Ramos (cell line): Measurements from ENCODE around the gene STRA6.

Experiments used
- in situ Hi-C: fragments of 300-500 bp; cut with MboI; formaldehyde crosslinking; loops from one replicate; pipeline ENCODE4 v1.14.3; 2022; ENCODE audit warnings: low sequenced_read_pairs; ENCODE audit not compliant: unreplicated experiment

The STRA6 gene

DNA sequence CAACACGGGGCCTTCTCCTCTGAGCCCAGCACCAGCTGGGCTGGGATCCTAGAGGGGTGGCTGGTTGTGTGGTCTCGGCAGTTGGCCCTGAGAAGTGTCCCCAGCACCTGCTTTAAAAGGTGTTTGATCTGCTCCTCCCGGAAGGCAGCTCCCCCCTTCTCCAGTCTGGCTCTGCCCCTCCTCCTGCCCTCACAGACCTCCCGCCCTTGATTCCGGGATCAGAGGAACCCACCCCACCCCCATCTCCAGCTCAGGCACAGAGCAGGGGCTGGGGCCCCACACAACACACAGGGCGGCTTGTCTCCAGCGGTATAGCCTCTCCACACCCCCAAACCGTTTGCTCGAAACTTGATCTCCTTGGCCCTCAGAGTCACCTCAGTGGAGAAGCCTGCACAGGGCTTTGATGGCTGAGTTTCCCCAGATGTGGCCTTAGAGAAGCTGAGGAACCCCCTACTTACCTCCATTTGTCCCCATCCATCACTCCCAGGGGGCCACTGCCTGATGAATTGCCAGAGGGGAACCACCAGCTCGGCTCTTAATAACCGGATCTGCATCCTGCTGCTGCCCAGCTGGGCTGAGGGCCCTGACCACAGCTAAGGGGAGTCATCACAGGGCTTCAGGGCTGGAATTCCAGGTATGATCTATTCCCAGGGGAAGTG is 6.4 kb upstream of the STRA6 start:
- in situ Hi-C loops, result no loop called here

DNA sequence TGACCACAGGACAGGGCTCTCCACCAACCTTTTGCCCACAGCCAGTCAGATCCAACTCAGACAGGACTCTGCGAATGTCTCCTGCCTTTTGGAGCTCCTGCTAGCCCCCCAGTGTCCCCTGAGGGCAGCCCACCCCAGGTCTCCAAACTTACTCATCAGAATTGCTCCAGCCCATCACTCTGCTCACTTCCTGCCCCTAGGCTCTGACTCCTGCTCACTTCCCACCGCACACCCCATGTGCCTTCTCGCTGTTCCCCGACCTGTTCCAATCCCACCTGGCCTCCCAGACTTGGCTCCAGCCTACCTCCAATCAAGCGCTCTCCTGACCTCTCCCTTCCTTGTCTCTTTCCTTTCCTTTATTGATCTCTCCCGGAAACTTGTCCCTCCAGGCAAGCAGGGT is 5.9 kb upstream of the STRA6 start:
- in situ Hi-C loops, result no loop called here

DNA sequence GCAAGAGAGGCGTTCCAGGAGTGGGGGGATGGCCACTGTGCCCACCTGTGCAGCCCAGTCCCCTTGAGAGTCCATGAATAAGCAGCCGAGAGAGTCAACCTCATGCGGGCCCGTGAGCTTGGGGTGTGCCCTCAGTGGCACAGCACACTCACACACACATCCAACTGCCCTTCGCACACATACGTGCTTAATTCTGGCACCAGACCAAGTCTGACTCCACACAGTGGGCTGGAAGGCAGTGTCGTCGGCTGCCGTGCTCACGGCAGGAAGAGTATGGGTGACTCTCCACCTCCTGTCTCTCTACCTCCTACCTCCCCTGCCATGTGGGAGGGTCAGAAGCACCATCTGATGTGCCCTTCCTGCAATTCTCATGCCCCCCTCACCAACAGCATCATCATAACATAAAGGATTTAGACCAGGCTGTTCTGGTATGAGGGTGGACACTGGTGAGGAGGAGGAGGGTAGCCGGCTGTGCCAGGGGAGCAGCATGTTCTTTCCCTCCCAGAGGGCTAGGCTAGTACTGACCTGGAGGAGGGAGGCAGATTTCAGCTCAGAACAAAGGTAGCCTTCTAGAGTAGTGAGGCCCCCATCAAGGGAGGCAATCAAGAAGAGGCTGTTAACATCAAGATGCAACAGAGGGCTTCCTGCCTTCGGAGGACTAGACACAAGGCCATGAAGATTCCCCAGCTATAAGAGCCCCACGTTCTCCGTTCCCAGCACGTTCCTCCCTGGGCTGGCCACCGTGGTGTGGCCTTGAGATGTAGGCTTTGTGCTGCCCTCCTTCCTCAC is 5.3 kb upstream of the STRA6 start:
- in situ Hi-C loops, result no loop called here

DNA sequence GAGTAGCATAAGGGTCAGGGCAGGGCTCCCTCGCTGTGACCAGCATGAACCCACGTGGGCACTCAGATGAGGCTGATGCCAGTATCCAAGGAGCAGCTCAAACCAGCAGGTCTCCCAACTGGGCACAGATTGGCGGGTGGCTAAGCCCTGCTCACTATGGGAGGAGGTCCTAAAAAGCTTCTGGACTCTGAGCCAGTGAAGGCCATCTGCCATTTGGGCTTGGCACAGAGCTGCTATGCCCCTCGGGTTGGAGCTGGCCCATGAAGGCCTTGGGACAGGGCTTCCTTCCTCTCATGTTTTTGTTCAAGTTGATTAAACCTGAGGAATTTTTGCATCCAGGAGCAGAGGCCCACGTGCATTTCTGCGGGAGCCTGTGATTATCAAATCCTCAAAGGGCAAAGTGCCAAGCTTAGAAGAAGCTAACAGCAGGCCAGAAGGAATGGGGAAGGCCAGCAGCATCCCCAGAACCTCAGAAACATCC is 4.3 kb upstream of the STRA6 start:
- in situ Hi-C loops, result no loop called here

DNA sequence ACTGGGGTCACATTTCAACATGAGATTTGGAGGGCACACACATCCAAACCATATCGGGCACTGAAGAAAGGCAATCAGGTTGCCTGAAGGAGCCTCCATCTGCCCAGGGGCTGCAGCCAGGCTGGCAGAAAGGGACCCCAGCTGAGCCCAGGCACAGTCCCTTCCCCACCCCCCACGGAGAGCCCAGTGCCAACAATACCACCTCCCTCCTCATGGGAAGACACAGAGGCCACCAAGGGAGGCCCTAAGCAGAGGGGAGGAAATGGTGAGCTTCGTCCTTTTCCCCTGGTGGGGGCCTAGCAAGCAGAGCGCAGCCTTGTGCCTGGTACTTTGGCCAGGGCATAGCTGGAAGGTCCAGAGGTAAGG is 3.0 kb upstream of the STRA6 start:
- in situ Hi-C loops, result no loop called here

DNA sequence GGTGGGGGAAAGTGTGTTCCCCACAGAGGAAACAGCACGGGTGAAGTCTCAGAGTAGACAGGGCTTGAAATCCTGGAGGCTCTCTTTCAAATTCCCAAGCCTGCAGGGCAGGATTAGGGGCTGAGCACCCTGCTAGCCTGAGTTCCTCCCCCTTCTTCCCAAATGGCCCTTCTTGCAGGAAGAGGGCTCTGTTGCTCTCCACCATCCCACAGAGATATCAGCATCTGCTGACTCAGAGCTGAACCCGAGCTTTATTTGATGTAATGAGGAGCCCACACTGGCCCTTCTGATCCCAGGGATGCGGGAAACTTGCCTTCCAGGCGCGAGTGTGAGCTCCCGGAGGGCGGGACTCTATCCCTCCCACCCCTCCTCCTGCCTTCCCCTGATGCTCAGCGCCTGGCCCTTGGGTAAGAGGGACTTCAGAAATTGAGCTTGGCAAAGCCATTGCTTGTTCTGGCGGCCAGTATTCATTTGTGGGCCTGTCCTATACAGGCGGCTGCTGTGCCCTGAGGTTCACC is 1.4 kb upstream of the STRA6 start:
- in situ Hi-C loops, result no loop called here

DNA sequence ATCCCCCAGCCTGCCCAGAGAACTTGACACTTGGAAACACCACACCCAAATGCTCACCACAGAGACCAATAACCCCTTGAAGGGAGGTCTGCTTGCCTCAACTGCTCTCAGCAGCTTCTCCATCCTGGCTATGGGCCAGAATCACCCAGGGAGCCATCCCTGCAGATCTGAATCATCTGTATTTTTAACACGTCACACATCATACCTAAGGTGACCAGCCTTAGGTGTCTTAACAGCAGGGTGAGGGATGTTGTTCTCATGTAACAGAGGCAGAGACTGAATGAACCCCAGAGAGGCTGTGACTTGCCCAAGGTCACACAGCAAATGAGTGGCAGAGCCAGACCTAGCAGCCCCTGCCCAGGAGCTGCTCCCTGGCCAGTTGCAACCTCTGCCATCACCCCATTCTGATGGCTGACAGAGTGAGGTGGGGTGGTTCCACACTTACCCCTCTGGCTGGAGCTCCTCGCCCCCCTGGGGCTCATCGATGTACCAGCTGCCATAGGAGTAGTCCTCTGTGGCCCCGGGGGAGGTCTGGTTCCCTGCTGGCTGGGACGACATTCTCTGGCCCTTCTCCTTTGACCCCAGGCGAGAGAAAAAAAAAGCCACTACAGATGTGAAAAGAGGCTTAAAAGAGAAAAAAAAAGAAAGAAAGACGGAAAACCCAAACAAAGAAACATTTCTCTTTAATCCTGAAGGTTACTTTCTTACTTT is 722 bp downstream of the STRA6 start:
- in situ Hi-C loops, result no loop called here

DNA sequence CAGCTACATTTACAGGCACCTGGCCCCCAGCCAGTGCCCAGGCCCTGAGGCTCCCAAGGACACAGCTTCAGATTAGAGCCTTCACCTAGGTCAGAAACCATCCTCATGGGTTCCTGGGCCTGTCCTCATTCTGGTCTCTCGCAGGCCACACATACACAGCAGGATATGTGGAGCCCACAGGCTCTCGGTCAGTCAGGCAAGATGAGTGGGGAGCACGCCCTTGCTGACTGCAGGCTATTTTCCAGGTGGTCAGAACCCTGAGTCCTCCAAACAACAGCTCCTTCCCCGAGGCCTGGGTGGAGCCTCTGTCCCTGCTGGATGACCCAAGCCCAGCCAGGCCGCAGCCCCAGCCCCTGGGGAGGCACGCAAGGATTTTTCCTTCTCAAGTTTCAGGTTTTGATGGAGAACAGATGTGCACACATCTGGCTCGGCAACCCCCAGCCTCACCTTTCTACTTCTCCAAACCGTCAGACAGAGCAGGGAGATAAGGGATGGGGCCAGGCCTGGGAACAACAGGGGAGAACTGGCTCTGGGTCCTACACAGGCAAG is 1.6 kb downstream of the STRA6 start:
- in situ Hi-C loops, result no loop called here

DNA sequence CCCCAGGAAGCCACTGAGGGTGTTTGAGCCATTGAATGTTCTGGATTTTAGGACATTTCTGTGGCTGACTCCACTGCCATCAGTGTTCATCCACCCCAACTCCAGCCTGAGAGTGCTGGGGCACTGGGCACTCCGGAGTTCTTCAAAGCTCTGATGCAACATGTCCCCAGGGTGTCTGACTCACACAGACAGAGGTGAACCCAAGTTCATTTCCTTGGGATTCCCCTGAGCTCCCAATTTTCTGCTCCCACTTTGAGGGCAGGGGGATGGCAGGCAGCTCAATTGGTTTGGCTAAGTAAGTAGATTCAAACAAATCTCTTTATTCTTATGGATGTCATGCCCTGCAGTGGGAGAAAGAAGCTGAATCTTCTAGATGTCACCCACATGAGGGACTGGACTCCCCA is 2.2 kb downstream of the STRA6 start:
- in situ Hi-C loops, result no loop called here

DNA sequence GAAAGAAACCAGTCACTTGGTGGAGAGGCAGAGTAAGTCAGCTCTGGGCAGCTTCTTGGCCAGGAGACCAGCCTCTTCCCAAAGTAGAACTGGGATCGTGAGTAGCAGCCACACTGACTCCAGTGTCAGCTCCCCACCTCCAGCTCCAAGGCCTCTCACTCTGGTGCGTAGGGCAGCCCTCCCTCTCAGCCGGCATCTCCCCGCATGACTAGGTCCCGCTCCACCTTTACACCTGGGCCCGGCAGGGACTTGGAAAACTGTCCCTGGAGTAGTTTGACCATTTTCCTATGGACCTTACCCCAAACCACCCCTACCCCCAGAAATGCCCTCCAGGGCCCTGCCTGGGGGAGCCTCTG is 3.3 kb downstream of the STRA6 start:
- in situ Hi-C loops, result no loop called here

DNA sequence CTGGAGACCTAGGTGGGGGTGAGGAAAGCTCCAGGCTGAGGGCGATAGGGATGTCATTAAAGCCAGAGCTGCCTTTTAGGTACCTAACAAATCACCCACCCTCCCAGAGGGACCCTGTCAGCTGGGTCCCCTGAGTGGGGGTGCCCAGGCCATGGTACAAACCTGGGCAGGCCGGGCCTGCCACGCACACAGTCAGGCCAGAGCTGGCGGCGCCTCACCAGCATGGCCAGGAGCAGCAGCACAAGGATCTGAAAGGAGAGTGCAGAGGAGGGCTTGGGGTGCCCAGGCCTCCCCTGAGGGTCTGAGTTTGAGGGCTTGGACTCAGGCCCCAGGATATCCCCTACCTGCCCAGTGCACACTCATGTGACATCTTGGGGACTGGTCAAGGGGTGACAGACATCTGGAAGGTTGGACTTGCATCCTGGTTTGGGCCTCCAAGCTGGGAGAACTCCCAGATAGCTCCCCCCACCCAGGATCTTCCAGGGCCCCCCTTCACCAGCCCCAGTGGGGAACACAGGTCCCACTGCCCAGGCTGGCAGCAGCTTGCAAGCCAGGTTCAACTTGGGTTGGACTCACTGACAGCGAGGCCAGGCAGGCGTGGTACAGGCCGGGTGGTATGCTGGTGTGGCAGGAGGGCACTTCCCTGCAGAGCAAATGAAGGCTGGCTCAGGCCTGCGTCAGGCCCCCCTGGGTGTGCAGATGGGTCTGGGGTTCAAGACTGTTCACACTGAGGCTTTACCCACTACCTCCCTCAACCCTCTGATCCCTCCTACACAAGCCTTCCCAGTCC is 5.2 kb downstream of the STRA6 start:
- in situ Hi-C loops, result no loop called here

DNA sequence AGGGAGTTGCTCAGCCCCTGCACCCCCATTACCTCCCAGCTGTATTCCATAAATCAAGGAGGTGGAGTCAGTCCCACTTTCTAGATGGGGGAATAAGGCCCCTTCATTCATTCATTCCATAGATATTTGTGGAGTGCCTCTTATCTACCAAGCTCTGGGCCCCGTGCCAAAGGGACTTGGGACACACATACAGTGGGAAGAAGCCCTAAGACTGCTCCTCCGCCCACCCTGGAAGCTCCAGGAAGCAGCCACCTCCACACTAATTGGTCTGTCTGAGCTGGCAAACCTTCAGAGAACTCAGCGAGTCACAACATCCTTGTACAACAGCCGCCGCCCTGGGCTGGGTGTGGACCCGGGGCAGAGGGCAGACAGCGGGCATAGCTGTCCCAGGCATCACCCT is 6.4 kb downstream of the STRA6 start:
- in situ Hi-C loops, result no loop called here

DNA sequence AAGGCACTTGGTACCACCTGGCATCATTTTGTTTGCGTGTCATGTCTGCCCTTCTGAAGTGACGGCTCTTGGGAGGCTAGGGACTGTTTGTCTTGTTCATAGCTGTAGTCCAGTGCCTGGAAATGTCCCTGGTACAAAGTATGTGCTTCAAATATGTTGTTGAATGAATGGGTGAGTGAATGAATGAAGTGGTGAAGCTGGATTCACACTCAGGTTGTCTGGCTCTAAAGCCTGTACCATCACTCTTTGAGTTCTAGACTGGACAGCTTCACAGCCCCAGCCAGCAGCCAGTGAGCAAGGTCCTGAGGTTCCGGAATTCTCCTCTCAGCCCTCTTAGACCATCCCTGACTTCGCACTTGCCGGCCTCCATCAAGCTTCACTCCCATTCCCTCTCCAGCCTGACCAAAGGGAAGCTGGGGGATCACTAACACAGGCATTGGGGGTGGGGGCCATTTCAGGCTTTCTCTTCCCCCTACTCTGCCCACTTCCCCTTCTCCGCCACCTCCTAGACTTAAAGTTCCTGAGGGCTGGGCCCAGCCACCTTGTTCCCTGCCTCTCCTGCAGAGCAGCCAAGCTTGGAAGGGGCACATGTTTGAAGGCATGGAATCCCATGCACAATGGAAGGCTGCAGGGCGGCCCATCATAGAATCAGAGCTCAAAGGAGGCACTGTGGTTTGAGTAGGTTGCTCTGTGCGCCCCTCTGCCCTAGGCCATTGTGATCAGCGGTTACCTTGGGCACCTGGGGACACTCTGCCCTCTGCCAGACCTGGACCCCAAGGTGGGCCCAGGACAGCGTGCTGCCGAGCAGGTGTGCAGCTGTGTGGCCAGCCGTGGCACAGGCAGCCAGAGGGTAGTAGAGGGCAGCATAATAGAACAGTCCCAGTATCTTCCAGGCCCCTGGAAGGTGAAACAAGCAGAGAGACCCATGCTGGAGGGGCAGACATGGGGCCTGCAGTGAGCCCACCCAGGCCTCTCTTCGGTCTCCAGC is 7.7 kb downstream of the STRA6 start:
- in situ Hi-C loops, result no loop called here

DNA sequence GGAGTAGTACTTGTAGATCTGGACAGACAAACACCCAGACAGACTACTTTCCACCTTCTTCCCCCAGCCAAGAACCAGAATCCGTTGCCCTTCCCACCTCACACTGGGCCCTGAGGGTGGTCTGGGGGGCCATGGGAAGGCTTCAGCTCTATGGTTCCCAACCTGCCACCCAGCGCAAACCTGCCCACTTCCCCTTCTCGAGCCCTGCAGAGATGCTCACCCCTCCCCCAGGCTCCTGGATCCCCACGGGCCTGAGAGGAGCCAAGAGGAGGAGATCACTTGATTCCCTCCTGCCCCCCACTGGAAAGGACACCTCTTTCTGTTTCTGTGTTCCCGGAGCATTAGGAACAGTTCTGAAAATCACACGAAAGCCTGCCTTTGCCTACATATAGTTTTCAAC is 8.7 kb downstream of the STRA6 start:
- in situ Hi-C loops, result no loop called here

DNA sequence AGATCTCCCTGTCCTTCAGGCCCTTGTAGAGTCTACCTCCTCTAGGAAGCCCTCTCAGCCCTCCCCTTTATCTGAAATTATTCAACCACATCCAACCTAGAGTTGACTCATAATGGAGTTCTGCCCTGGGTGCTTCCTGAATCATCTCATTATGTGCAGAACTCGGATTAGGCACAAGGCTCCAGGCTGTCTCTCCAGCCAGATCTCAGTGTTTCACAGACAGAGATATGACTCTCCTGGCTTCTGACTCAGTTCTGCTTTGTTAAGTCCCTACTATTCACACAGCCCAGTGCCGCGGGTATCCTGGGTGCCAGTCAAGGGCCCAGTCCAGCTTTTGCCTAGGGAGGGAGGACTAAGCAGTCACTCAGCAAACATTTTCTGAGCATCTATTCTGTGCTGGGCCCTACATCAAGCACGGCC is 9.3 kb downstream of the STRA6 start:
- in situ Hi-C loops, result no loop called here

DNA sequence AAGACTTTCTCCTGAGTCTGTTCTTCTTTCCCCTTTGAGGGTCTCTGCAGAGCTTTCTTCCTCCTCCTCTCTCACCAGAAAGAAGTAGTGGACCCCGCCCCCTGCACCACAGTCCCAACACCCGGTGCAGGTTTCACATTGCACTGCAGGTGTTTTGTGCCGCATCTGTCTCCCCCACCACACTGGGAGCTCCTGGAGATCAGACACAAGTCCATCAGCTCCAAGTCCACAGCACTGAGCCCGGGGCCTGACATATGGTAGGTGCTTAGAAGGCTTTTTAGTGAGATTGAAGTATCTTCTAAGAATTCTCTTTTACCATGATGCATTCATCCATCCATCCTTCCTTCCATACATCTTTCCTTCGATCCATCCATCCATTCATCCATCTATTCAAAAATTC is 9.8 kb downstream of the STRA6 start:
- in situ Hi-C loops, result no loop called here

DNA sequence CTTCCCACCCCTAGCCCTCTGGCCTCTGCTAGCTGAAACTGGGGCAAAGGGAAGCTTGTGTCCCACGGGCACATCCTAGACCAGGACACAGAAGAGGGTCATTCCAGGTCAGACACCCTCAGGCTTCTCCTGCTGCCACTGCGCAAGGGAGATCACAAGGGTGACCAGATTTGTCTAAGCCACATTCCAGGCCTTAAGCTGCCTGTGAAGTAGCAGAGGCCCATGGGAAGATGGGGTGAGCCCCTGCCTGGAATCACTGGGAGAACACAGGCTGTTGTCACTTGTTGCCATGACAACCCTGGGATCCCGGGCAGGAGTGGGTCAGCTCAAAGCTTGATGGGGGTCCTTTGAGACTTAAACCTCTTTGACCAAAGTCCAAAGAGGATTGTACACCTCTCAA is 10.8 kb downstream of the STRA6 start:
- in situ Hi-C loops, result no loop called here

DNA sequence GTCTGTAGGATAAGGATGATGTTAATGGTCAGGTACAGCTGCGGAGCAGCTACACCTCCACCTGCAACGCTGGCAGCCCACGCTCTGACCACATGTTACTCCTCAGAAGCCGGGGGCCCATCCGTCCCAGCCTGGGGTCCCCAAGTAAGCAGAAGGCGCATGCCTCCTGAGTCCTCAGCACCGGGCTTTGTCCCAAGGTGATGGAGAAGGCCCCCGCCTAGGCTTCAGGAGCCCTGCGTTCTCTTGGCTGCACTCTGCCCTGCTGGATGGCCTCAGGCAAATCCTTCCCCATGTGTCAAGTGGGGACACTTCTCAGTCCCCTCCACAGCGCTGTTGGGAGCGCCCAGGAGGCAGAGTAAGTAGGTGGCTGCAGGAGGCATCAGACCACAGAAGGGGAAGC is 14.4 kb downstream of the STRA6 start:
- in situ Hi-C loops, result no loop called here

DNA sequence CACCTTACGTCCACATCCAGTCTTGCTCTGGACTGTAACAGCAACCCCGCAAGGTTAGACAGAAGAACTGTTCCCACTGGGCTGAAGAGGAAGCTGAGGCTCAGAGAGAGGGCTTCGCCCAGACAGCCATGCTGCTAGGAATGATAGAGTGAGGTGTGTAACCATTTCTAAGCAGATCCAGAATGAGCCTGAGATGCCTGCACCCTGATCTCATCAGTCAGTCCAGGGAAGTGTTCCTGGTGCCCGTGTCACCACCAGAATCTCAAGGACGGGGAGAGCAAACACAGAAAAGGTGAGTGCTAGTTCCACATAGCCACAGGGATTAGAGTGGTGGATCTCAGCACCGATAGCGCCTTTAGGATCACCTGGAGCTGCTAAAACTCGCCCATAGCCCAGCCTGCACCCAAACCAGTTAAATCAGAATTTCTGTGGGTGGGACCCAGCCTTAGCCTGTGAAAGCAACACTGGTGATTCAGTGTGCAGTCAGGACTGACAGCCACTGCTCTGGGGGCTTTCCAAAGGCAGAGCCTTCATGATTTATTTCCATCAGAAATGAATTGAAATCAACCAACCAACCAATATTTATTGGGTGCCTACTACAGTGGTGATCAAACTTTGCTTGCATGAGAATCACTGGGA is 16.8 kb downstream of the STRA6 start:
- in situ Hi-C loops, result no loop called here
